Activated T-helper 1 cell treated with anti-CD3 and anti-CD28 coated beads, Interleukin-12 subunit alpha, Interleukin-12 subunit beta, Interleukin-2, Interleukin-4 antibody, amounts not matched to agents 30 ng/mL and 10 ng/mL and 1 ng/mL, durations not matched to agents 14 hours and 24 hours and 36 hours (primary cell): Measurements from ENCODE around the gene FLVCR1. TPM values are rescaled to one million over a fixed set of nuclear protein-coding genes. Genes with fewer than 3 reads are reported as not detected.
"Not testable (repeated sequence)": the region's sequence is repeated elsewhere in the genome, so short reads cannot be mapped to it uniquely, and the experiment has no call there.

Source experiments
- DNase-seq: peaks from one replicate; pipeline ENCODE4 v3.0.0; 2021; ENCODE audit warnings: low spot score
- H3K27ac Mint-ChIP-seq: one replicate; pipeline ENCODE4 v1.8.0; 2021; ENCODE audit warnings: mild to moderate bottlenecking, mixed read lengths
- H3K27me3 Mint-ChIP-seq: one replicate; pipeline ENCODE4 v1.8.0; 2022; ENCODE audit warnings: mild to moderate bottlenecking, moderate library complexity, mixed read lengths; ENCODE audit not compliant: insufficient read depth
- H3K36me3 Mint-ChIP-seq: one replicate; pipeline ENCODE4 v1.8.0; 2021; ENCODE audit warnings: low read depth, mixed read lengths
- H3K4me1 Mint-ChIP-seq: one replicate; pipeline ENCODE4 v1.8.0; 2021; ENCODE audit warnings: low read depth, mixed read lengths
- H3K4me3 Mint-ChIP-seq: one replicate; pipeline ENCODE4 v1.8.0; 2021; ENCODE audit warnings: mild to moderate bottlenecking, moderate library complexity, mixed read lengths
- H3K9me3 Mint-ChIP-seq: one replicate; pipeline ENCODE4 v1.8.0; 2021; ENCODE audit warnings: mixed read lengths
- intact Hi-C: fragments of 100-400 bp; cut with micrococcal nuclease; formaldehyde crosslinking; loops from one replicate; pipeline ENCODE4 v1.15.1; 2024
- total RNA-seq: library from RNA; stranded (reverse); gene quantifications from 2 replicates; pipeline ENCODE4 v1.2.3, GENCODE V29; 2022

Gene FLVCR1
- total RNA-seq, 1 donor from 2014 or later: 18.5 TPM

- not testable (repeated sequence) for H3K9me3 Mint-ChIP-seq
Observed at GRCh38 chr1:212910213-212910612, 52.1 kb downstream of the FLVCR1 start.

GRCh38 chr1:212913638-212914037 is 55.6 kb downstream of the FLVCR1 start:
- DNase-seq, H3K27ac Mint-ChIP-seq, H3K9me3 Mint-ChIP-seq, H3K4me1 Mint-ChIP-seq, H3K36me3 Mint-ChIP-seq, H3K4me3 Mint-ChIP-seq, intact Hi-C loops: not testable (repeated sequence)
- H3K27me3 Mint-ChIP-seq: peaks cover 17% of the 10 kb centered on the region

More at GRCh38 chr1:212910213-212910612, 52.1 kb downstream of the FLVCR1 start:
- H3K4me3 Mint-ChIP-seq, H3K27me3 Mint-ChIP-seq, H3K4me1 Mint-ChIP-seq, DNase-seq, intact Hi-C loops, H3K36me3 Mint-ChIP-seq, H3K27ac Mint-ChIP-seq: not testable (repeated sequence)

DNA sequence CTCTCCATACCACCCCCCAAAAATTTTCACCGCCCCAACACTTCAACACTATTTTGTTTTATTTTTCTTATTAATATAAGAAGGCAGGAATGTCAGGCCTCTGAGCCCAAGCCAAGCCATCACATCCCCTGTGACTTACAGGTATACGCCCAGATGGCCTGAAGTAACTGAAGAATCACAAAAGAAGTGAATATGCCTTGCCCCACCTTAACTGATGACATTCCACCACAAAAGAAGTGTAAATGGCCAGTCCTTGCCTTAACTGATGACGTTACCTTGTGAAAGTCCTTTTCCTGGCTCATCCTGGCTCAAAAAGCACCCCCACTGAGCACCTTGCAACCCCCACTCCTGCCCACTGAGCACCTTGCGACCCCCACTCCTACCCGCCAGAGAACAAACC is 56.0 kb downstream of the FLVCR1 start:
- H3K9me3 Mint-ChIP-seq, H3K4me3 Mint-ChIP-seq, H3K27ac Mint-ChIP-seq, H3K4me1 Mint-ChIP-seq, intact Hi-C loops, DNase-seq, H3K36me3 Mint-ChIP-seq: not testable (repeated sequence)
- peaks cover 17% of the 10 kb centered on the region for H3K27me3 Mint-ChIP-seq

- no peak for DNase-seq
- Mint-ChIP-seq H3K27ac (no peak overlapping the region), H3K4me1 (peaks cover 6% of the 10 kb centered on the region), H3K27me3 (peaks cover 17% of the 10 kb centered on the region), H3K4me3 (no peak overlapping the region), H3K36me3 (no peaks in the 10 kb centered on the region), H3K9me3 (no peaks in the 10 kb centered on the region)
- intact Hi-C loops: no loop called here
Observed at GRCh38 chr1:212914789-212915188, 56.7 kb downstream of the FLVCR1 start.

DNA sequence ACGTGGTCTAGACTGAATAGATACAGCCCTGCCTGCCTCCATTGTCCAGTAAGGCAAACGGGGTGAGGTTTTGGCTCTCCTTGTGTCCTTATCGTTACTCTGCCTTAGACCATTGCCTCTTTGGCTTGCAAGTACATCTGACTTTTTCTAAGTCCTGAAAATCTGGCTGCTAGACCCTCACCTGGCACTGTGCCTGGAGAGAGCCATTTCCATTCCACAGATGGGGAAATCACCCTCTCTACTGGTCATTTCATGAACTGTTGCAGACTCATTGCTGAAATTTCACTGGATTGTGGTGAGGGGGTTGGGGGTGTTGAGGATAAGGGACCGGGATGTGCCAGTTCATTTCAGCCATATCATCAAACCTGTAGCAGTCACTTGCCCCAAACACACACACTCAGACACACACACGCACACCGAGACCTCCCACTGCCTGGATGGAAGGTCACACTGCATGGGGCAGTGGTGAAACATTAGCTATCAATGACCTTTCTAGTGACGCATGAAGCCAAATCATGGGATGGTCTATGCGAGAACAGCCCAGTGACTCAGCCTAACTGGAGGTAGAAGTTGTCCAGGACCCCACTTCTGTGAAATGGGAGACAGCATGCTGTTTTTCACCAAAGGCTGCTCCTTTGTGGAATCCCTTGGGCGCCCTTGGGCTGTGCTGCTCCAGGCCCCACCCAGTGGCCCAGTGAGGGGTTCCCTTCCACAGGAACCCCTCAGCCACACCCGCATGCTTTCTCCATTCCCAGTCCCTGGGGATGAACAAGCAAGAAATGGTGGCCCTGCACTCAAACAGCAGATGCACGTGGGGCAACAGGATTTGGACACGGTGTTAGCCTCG is 57.4 kb downstream of the FLVCR1 start:
- no peak overlapping the region for H3K4me3 Mint-ChIP-seq
- H3K9me3 Mint-ChIP-seq: no peaks in the 10 kb centered on the region
- H3K4me1 Mint-ChIP-seq: peaks cover 6% of the 10 kb centered on the region
- H3K27ac Mint-ChIP-seq: no peak overlapping the region
- H3K36me3 Mint-ChIP-seq: no peaks in the 10 kb centered on the region
- no peak for DNase-seq
- peaks cover 17% of the 10 kb centered on the region for H3K27me3 Mint-ChIP-seq
- intact Hi-C loops: no loop called here

DNA sequence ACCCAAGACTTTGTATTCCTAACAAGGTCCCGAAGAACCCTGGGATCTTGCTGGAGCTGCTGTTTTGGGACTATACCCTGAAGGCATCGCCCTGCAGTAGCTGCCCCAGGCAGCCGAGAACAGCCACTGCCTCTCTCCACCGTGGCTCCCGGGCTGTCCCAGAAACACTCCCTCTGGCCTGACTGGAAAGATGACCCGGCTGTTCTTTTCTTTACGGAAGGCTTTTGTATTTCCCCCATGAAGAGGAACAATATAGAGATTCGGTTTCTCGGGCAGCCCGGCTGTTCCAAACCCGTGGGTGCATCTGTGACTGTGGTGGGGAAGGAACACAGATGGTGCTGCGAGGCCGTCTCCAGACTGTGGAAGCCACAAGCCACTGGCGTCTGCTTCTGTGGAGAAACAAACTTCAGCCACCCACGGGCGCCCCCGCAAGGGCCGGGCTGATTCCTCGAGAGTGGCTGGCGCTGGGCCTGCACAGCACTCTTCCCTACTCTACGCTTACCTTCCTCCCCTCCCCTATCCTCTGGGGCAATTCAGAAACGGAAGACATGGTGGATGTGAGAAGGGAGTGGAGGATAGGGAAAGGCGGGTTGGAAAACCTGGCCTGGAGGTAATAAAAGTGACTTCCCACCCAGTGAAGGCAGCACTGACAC is 58.5 kb downstream of the FLVCR1 start:
- intact Hi-C loops: no loop called here
- Mint-ChIP-seq H3K9me3 (no peaks in the 10 kb centered on the region), H3K27ac (no peak overlapping the region), H3K4me3 (no peak overlapping the region), H3K4me1 (peaks cover 6% of the 10 kb centered on the region), H3K27me3 (peaks cover 17% of the 10 kb centered on the region), H3K36me3 (no peaks in the 10 kb centered on the region)
- DNase-seq: no peak

DNA sequence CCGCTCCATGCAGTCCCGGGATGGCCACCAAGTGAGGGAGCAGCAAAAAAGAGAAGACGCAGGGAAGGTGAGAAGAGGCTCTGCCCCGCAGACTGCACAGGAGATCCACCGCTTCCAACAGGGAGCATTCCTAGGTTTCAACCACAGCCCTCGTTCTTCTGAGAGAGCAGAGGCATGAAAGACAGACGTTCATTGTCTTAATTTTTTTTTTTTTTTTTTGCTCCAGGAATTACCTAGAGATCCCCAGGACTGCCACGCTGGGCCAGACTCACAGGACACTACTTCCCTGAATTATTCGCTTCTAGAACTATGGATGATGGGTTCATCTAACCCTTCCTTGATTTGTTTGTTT is 59.0 kb downstream of the FLVCR1 start:
- H3K27ac Mint-ChIP-seq: no peak overlapping the region
- no peaks in the 10 kb centered on the region for H3K36me3 Mint-ChIP-seq
- no peaks in the 10 kb centered on the region for H3K9me3 Mint-ChIP-seq
- no peak overlapping the region for H3K4me3 Mint-ChIP-seq
- H3K4me1 Mint-ChIP-seq: peaks cover 6% of the 10 kb centered on the region
- intact Hi-C loops: no loop called here
- DNase-seq: no peak
- peaks cover 17% of the 10 kb centered on the region for H3K27me3 Mint-ChIP-seq

GRCh38 chr1:212917858-212918257 is 59.8 kb downstream of the FLVCR1 start:
- intact Hi-C loops: no loop called here
- Mint-ChIP-seq H3K4me3 (no peak overlapping the region), H3K27me3 (peaks cover 17% of the 10 kb centered on the region), H3K27ac (no peak overlapping the region), H3K9me3 (no peaks in the 10 kb centered on the region), H3K36me3 (no peaks in the 10 kb centered on the region), H3K4me1 (peaks cover 6% of the 10 kb centered on the region)
- no peak for DNase-seq

DNA sequence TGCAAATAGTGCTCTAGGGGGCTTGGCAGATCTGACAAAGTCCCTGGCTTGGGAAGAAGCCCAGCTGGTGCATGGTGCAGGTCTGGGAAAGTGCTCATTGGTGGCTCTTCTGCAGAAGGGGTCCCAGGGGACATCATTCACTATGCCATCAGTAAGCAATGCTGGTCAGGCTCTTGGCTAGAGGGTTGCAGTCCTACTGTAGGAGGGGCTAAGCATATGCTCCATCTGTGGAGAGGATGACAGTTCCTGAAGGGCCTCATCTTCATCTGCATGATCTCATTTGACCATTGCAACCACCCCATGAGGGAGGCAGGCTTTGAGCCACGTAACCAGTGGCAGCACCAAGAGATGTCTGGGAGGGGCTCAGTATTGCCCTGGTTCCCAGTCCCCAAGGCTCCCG is 60.7 kb downstream of the FLVCR1 start:
- Mint-ChIP-seq H3K4me3 (no peak overlapping the region), H3K9me3 (no peaks in the 10 kb centered on the region), H3K27ac (no peak overlapping the region), H3K36me3 (no peaks in the 10 kb centered on the region), H3K4me1 (peaks cover 6% of the 10 kb centered on the region), H3K27me3 (peaks cover 19% of the 10 kb centered on the region)
- intact Hi-C loops: no loop called here
- no peak for DNase-seq

GRCh38 chr1:212920246-212920645 is 62.2 kb downstream of the FLVCR1 start:
- Mint-ChIP-seq H3K4me3 (no peak overlapping the region), H3K27ac (no peak overlapping the region), H3K4me1 (peaks cover 6% of the 10 kb centered on the region), H3K27me3 (peaks cover 20% of the 10 kb centered on the region), H3K36me3 (no peaks in the 10 kb centered on the region), H3K9me3 (no peaks in the 10 kb centered on the region)
- intact Hi-C loops: loop anchor here (10.0 kb wide), 1 partner anchor 75 kb away; no protein-coding TSS in a partner anchor
- DNase-seq: no peak

GRCh38 chr1:212920896-212921295 is 62.8 kb downstream of the FLVCR1 start:
- no peaks in the 10 kb centered on the region for H3K9me3 Mint-ChIP-seq
- H3K27ac Mint-ChIP-seq: no peak overlapping the region
- no peak overlapping the region for H3K4me3 Mint-ChIP-seq
- intact Hi-C loops: loop anchor here (10.0 kb wide), 1 partner anchor 74 kb away; no protein-coding TSS in a partner anchor
- peaks cover 17% of the 10 kb centered on the region for H3K27me3 Mint-ChIP-seq
- no peak for DNase-seq
- H3K4me1 Mint-ChIP-seq: peaks cover 6% of the 10 kb centered on the region
- H3K36me3 Mint-ChIP-seq: no peaks in the 10 kb centered on the region

- H3K4me1 Mint-ChIP-seq: peaks cover under 1% of the 10 kb centered on the region
- no peak for DNase-seq
- H3K9me3 Mint-ChIP-seq: no peaks in the 10 kb centered on the region
- no peaks in the 10 kb centered on the region for H3K36me3 Mint-ChIP-seq
- intact Hi-C loops: loop anchor here (10.0 kb wide), 1 partner anchor 73 kb away; no protein-coding TSS in a partner anchor
- H3K27ac Mint-ChIP-seq: no peak overlapping the region
- peaks cover 13% of the 10 kb centered on the region for H3K27me3 Mint-ChIP-seq
- H3K4me3 Mint-ChIP-seq: no peak overlapping the region
Observed at GRCh38 chr1:212922016-212922415, 63.9 kb downstream of the FLVCR1 start.

DNA sequence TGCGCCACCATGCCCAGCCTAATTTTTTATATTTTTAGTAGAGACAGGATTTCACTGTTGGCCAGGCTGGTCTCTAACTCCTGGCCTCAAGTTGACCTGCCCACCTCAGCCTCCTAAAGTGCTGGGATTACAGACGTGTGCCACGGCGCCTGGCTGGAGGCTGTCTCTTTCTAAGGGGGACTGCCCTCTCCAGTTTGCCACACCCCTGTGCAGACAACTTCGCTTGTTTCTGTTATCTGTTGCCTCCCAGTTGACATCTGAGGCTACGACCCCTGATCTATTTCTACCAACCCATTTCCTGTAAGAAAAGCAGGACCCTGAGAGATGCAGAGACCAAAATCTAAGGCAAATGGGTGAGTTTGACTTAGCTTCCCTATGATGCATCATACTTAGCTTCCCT is 68.3 kb downstream of the FLVCR1 start:
- Mint-ChIP-seq H3K9me3 (no peaks in the 10 kb centered on the region), H3K27me3 (peaks cover 8% of the 10 kb centered on the region), H3K4me1 (no peaks in the 10 kb centered on the region), H3K4me3 (no peak overlapping the region), H3K36me3 (no peaks in the 10 kb centered on the region), H3K27ac (no peak overlapping the region)
- no peak for DNase-seq
- intact Hi-C loops: loop anchor here (10.0 kb wide), 1 partner anchor 68 kb away; no protein-coding TSS in a partner anchor
